ENCODE data around the gene PYGB. TPM values are rescaled to one million over a fixed set of nuclear protein-coding genes. Genes with fewer than 3 reads are reported as not detected.
A peak's percentile ranks its signal among the peaks of the same experiment; 100 is the strongest.
"Not testable (repeated sequence)": the region's sequence is repeated elsewhere in the genome, so short reads cannot be mapped to it uniquely, and the experiment has no call there.

PYGB gene
- total RNA-seq, 1 experiment from 2014 or later, result 220 TPM

DNA sequence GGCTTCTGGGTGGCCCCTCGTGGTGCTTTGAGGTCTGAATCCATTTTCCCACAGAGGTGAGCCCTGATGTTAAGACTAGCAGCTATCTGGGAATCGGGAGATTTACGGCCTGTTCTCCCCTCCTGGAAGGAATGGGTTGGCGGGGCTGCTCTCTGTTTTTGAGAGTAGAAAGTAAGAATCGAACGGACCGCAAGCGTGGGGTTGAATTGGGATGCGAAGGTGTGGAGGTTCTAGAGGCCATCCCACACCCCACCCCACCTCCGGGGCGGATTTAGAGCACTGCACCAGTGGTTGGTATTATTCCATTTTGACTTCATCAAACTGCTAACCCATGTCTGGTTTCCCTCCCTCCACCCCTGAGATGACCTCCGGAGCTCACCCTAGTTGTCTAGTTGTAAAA lies 11.5 kb downstream of the PYGB start:
- intact Hi-C loops (cut with micrococcal nuclease; ENCODE audit: unreplicated experiment), result no loop called here
- in situ Hi-C loops (cut with HindIII; ENCODE audit: low pct_unique_long_range_greater_than_20kb, low sequenced_read_pairs), result no loop called here
- BruUV-seq (replicated peaks), result no TSS peak
- no peak for DNase-seq (ENCODE audit: low read depth, low spot score)
- POLR2A ChIA-PET, result interaction anchor here (0.5 kb wide), 1 partner anchor 304 kb away, joined by 3 read pairs; no protein-coding TSS in a partner anchor
- peaks cover 13% of the 10 kb centered on the region for H3K36me3 ChIP-seq (ENCODE audit: control insufficient read depth, insufficient read depth, low read length)
- peaks cover 32% of the 10 kb centered on the region for H3K4me1 ChIP-seq (ENCODE audit: control insufficient read depth, insufficient read depth, low read length)
- CTCF ChIA-PET, result no interaction called here
- H3K4me3 ChIP-seq (ENCODE audit: low read depth in 2 of 2, low read length in 2 of 2), result no peak overlapping the region
- H3K9me3 ChIP-seq (ENCODE audit: control insufficient read depth, insufficient read depth, low read depth, low read length), result no peaks in the 10 kb centered on the region
- H3K27me3 ChIP-seq (ENCODE audit: control insufficient read depth, insufficient read depth, low read length), result no peaks in the 10 kb centered on the region
- ATAC-seq, result no peak
- H3K27ac ChIP-seq (ENCODE audit: low read length), result peak overlapping the region; percentile 23
- TF ChIP-seq POLR2AphosphoS5 (IDR thresholded peaks at IDR 0.05; ENCODE audit: low read depth, low read length) (no peak), TCF7L2 (IDR thresholded peaks at IDR 0.05; ENCODE audit: low read depth, low read length) (no peak), SIN3A (IDR thresholded peaks at IDR 0.05; ENCODE audit: borderline replicate concordance, insufficient read depth, low read depth, low read length) (no peak)
- TF ChIP-seq, protein P1, sequence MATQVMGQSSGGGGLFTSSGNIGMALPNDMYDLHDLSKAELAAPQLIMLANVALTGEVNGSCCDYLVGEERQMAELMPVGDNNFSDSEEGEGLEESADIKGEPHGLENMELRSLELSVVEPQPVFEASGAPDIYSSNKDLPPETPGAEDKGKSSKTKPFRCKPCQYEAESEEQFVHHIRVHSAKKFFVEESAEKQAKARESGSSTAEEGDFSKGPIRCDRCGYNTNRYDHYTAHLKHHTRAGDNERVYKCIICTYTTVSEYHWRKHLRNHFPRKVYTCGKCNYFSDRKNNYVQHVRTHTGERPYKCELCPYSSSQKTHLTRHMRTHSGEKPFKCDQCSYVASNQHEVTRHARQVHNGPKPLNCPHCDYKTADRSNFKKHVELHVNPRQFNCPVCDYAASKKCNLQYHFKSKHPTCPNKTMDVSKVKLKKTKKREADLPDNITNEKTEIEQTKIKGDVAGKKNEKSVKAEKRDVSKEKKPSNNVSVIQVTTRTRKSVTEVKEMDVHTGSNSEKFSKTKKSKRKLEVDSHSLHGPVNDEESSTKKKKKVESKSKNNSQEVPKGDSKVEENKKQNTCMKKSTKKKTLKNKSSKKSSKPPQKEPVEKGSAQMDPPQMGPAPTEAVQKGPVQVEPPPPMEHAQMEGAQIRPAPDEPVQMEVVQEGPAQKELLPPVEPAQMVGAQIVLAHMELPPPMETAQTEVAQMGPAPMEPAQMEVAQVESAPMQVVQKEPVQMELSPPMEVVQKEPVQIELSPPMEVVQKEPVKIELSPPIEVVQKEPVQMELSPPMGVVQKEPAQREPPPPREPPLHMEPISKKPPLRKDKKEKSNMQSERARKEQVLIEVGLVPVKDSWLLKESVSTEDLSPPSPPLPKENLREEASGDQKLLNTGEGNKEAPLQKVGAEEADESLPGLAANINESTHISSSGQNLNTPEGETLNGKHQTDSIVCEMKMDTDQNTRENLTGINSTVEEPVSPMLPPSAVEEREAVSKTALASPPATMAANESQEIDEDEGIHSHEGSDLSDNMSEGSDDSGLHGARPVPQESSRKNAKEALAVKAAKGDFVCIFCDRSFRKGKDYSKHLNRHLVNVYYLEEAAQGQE (IDR thresholded peaks at IDR 0.05; ENCODE audit: insufficient read depth in 1 of 2, low read depth in 2 of 2, low read length in 1 of 2), result no peak
- TF ChIP-seq, protein P2, sequence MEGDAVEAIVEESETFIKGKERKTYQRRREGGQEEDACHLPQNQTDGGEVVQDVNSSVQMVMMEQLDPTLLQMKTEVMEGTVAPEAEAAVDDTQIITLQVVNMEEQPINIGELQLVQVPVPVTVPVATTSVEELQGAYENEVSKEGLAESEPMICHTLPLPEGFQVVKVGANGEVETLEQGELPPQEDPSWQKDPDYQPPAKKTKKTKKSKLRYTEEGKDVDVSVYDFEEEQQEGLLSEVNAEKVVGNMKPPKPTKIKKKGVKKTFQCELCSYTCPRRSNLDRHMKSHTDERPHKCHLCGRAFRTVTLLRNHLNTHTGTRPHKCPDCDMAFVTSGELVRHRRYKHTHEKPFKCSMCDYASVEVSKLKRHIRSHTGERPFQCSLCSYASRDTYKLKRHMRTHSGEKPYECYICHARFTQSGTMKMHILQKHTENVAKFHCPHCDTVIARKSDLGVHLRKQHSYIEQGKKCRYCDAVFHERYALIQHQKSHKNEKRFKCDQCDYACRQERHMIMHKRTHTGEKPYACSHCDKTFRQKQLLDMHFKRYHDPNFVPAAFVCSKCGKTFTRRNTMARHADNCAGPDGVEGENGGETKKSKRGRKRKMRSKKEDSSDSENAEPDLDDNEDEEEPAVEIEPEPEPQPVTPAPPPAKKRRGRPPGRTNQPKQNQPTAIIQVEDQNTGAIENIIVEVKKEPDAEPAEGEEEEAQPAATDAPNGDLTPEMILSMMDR (IDR thresholded peaks at IDR 0.05), result no peak

DNA sequence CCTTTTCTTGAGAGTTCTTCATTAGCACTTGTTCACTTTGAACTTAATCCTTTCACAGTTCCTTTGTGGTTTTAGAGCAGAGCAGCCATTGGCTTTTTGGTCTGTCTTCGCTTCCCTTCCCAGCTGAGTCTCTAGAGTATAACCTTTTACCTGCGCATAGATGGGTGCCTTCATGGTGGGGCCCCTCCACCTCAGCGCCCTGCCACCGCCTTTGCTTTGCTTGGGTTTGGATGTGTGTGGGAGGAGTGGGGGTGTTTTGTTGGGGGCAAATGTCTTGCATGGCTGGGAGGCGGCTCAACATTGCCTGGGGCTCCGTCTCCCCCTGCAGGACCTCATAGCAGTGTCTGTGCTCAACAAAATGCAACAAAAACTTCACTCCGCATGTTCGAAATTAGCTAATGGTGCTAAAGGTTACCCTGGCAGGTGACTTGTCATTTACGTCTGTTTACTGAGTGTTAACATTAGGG lies 11.9 kb downstream of the PYGB start:
- H3K4me1 ChIP-seq (ENCODE audit: control insufficient read depth, insufficient read depth, low read length), result peaks cover 28% of the 10 kb centered on the region
- H3K36me3 ChIP-seq (ENCODE audit: control insufficient read depth, insufficient read depth, low read length), result peaks cover 12% of the 10 kb centered on the region
- intact Hi-C loops (cut with micrococcal nuclease; ENCODE audit: unreplicated experiment), result no loop called here
- no peaks in the 10 kb centered on the region for H3K9me3 ChIP-seq (ENCODE audit: control insufficient read depth, insufficient read depth, low read depth, low read length)
- ATAC-seq (no peak), DNase-seq (ENCODE audit: low read depth, low spot score) (no peak)
- in situ Hi-C loops (cut with HindIII; ENCODE audit: low pct_unique_long_range_greater_than_20kb, low sequenced_read_pairs), result no loop called here
- CTCF ChIA-PET, result no interaction called here
- BruUV-seq (replicated peaks), result no TSS peak
- peak overlapping the region; percentile 23 for H3K27ac ChIP-seq (ENCODE audit: low read length)
- TF ChIP-seq, protein P2 (IDR thresholded peaks at IDR 0.05), result no peak
- TF ChIP-seq SIN3A (IDR thresholded peaks at IDR 0.05; ENCODE audit: borderline replicate concordance, insufficient read depth, low read depth, low read length) (no peak), POLR2AphosphoS5 (IDR thresholded peaks at IDR 0.05; ENCODE audit: low read depth, low read length) (no peak), TCF7L2 (IDR thresholded peaks at IDR 0.05; ENCODE audit: low read depth, low read length) (no peak)
- POLR2A ChIA-PET, result no interaction called here
- H3K4me3 ChIP-seq (ENCODE audit: low read depth in 2 of 2, low read length in 2 of 2), result no peak overlapping the region
- H3K27me3 ChIP-seq (ENCODE audit: control insufficient read depth, insufficient read depth, low read length), result no peaks in the 10 kb centered on the region

DNA sequence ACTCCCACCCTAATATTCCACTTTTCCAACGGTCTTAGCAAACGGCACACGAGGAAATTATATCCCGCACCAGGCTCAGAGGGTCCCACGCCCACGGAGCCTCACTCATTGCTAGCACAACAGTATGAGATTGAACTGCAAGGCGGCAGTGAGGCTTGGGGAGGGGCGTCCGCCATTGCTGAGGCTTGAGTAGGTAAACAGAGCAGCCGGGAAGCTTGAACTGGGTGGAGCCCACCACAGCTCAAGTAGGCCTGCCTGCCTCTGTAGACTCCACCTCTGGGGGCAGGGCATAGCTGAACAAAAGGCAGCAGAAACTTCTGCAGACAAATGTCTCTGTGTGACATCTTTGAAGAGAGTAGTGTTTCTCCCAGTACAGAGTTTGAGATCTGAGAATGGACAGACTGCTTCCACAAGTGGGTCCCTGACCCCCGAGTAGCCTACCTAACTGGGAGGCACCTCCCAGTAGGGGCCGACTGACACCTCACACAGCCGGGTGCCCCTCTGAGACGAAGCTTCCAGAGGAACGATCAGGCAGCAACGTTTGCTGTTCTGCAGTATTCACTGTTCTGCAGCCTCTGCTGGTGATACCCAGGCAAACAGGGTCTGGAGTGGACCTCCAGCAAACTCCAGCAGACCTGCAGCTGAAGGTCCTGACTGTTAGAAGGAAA lies 13.0 kb downstream of the PYGB start:
- H3K4me3 ChIP-seq (ENCODE audit: low read depth in 2 of 2, low read length in 2 of 2); H3K27ac ChIP-seq (ENCODE audit: low read length); H3K9me3 ChIP-seq (ENCODE audit: control insufficient read depth, insufficient read depth, low read depth, low read length); DNase-seq (ENCODE audit: low read depth, low spot score); POLR2A ChIA-PET; H3K27me3 ChIP-seq (ENCODE audit: control insufficient read depth, insufficient read depth, low read length); ATAC-seq; in situ Hi-C loops (cut with HindIII; ENCODE audit: low pct_unique_long_range_greater_than_20kb, low sequenced_read_pairs); intact Hi-C loops (cut with micrococcal nuclease; ENCODE audit: unreplicated experiment); BruUV-seq (replicated peaks); CTCF ChIA-PET: not testable (repeated sequence)
- Histone ChIP-seq H3K4me1 (ENCODE audit: control insufficient read depth, insufficient read depth, low read length) (peaks cover 17% of the 10 kb centered on the region), H3K36me3 (ENCODE audit: control insufficient read depth, insufficient read depth, low read length) (peaks cover 12% of the 10 kb centered on the region)

Data from Panc1 (cell line).